ENCODE data around the gene PAPOLG. TPM values are rescaled to one million over a fixed set of nuclear protein-coding genes. Genes with fewer than 3 reads are reported as not detected.

The PAPOLG gene
- total and polyA plus RNA-seq, 9 of the 15 experiments (the other 6 are each of a cell fraction or from before 2014, with no cell fraction given) = 3.9 to 16.3 (median 10.0) TPM

- ATAC-seq (peak; percentile 18; the same call in 2 of the 3 replicates), FAIRE-seq (no peak), DNase-seq (ENCODE audit: extremely low read depth in 1 of 4, low spot score in 3 of 4) (no peak)
- intact Hi-C loops (cut with micrococcal nuclease) (no loop called here), in situ Hi-C loops (cut with MboI) (no loop called here)
- Histone ChIP-seq H3K9me3 (replicated peaks; ENCODE audit: control insufficient read depth, insufficient read depth, low read depth, low read length) (no peaks in the 10 kb centered on the region), H3K79me2 (ENCODE audit: control insufficient read depth, insufficient read depth, low read length) (no peaks in the 10 kb centered on the region), H3K4me3 (no peak overlapping the region), H3K36me3 (ENCODE audit: control insufficient read depth, insufficient read depth, low read length) (no peaks in the 10 kb centered on the region), H4K20me1 (replicated peaks; ENCODE audit: control insufficient read depth, insufficient read depth, low read length) (no peaks in the 10 kb centered on the region), H3K9me1 (ENCODE audit: control insufficient read depth, insufficient read depth, low read length) (no peaks in the 10 kb centered on the region), H3K27ac (ENCODE audit: extremely low read depth, low read depth, low read length) (no peak overlapping the region), H3K27me3 (ENCODE audit: control insufficient read depth in 2 of 2, insufficient read depth in 2 of 2, low read length in 2 of 2) (peaks cover 14 to 21% of the 10 kb centered on the region in 2 experiments; a peak in 4 of 5 replicates), H2AFZ (ENCODE audit: low read depth, low read length) (peak overlapping the region; percentile 20), H3K4me1 (replicated peaks in 1 of 2; ENCODE audit: control insufficient read depth in 2 of 2, insufficient read depth in 2 of 2, low read length in 2 of 2) (peaks cover 0 to 2% of the 10 kb centered on the region in 2 experiments; a peak in 2 of 5 replicates), H3K9ac (ENCODE audit: insufficient read depth in 1 of 2, low read depth in 2 of 2, low read length in 2 of 2) (no peak overlapping the region), H3K4me2 (ENCODE audit: insufficient read depth, low read length) (no peak overlapping the region)
- no TSS peak for BruUV-seq (replicated peaks)
- POLR2A ChIA-PET = interaction anchor here (0.8 to 2.0 kb wide), 3 partner anchors 9 to 37 kb away, joined by 3 to 7 read pairs (median 5); no protein-coding TSS in a partner anchor
- 38% methylated on average over 15 of the region's 15 CpGs for WGBS (ENCODE audit: insufficient coverage, low coverage, missing lambda C conversion rate)
- TF ChIP-seq ZNF354B (CRISPR knock-in tag; IDR thresholded peaks at IDR 0.05) = no peak
- TF ChIP-seq L3MBTL2 (IDR thresholded peaks at IDR 0.05) = peak; percentile 35; the same call in 1 of the 2 replicates
- CTCF ChIA-PET (ENCODE audit: low intra/inter-chr PET ratio) = interaction anchor here (0.7 kb wide), 1 partner anchor 179 kb away, joined by 3 read pairs; no protein-coding TSS in a partner anchor
Observed at GRCh38 chr2:60819155-60819862, 63.2 kb downstream of the PAPOLG start.

GRCh38 chr2:60819936-60820335 is 63.9 kb downstream of the PAPOLG start:
- no peak overlapping the region for H3K27ac ChIP-seq (ENCODE audit: extremely low read depth, low read depth, low read length)
- H3K4me2 ChIP-seq (ENCODE audit: insufficient read depth, low read length) = no peak overlapping the region
- no peak for DNase-seq (ENCODE audit: extremely low read depth in 1 of 4, low spot score in 3 of 4)
- H3K27me3 ChIP-seq (ENCODE audit: control insufficient read depth in 2 of 2, insufficient read depth in 2 of 2, low read length in 2 of 2) = peaks cover 8 to 15% of the 10 kb centered on the region in 2 experiments; a peak in 4 of 5 replicates
- no peaks in the 10 kb centered on the region for H4K20me1 ChIP-seq (replicated peaks; ENCODE audit: control insufficient read depth, insufficient read depth, low read length)
- BruUV-seq (replicated peaks) = no TSS peak
- H3K79me2 ChIP-seq (ENCODE audit: control insufficient read depth, insufficient read depth, low read length) = no peaks in the 10 kb centered on the region
- no peaks in the 10 kb centered on the region for H3K36me3 ChIP-seq (ENCODE audit: control insufficient read depth, insufficient read depth, low read length)
- WGBS (ENCODE audit: insufficient coverage, low coverage, missing lambda C conversion rate) = 51% methylated on average over 13 of the region's 13 CpGs
- H3K9ac ChIP-seq (ENCODE audit: insufficient read depth in 1 of 2, low read depth in 2 of 2, low read length in 2 of 2) = no peak overlapping the region
- in situ Hi-C loops (cut with MboI) (no loop called here), intact Hi-C loops (cut with micrococcal nuclease) (no loop called here)
- no peak overlapping the region for H3K4me3 ChIP-seq
- H3K9me3 ChIP-seq (replicated peaks; ENCODE audit: control insufficient read depth, insufficient read depth, low read depth, low read length) = no peaks in the 10 kb centered on the region
- ChIA-PET CTCF (ENCODE audit: low intra/inter-chr PET ratio) (no interaction called here), POLR2A (interaction anchor here (1.3 kb wide), 1 partner anchor 8 kb away, joined by 5 read pairs; no protein-coding TSS in a partner anchor)
- H3K4me1 ChIP-seq (replicated peaks in 1 of 2; ENCODE audit: control insufficient read depth in 2 of 2, insufficient read depth in 2 of 2, low read length in 2 of 2) = peaks cover 0 to 2% of the 10 kb centered on the region in 2 experiments; a peak in 2 of 5 replicates
- FAIRE-seq = no peak
- H2AFZ ChIP-seq (ENCODE audit: low read depth, low read length) = peak overlapping the region; percentile 20; the same call in 1 of the 2 replicates
- ATAC-seq = no peak
- no peak for TF ChIP-seq SMC3 (conservative IDR thresholded peaks at IDR 0.05; ENCODE audit: insufficient read depth, low read depth, low read length)
- no peak for TF ChIP-seq ZBED1 (IDR thresholded peaks at IDR 0.05)
- TF ChIP-seq, protein P1, sequence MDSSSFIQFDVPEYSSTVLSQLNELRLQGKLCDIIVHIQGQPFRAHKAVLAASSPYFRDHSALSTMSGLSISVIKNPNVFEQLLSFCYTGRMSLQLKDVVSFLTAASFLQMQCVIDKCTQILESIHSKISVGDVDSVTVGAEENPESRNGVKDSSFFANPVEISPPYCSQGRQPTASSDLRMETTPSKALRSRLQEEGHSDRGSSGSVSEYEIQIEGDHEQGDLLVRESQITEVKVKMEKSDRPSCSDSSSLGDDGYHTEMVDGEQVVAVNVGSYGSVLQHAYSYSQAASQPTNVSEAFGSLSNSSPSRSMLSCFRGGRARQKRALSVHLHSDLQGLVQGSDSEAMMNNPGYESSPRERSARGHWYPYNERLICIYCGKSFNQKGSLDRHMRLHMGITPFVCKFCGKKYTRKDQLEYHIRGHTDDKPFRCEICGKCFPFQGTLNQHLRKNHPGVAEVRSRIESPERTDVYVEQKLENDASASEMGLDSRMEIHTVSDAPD (CRISPR knock-in tag; IDR thresholded peaks at IDR 0.05) = no peak
- TF ChIP-seq USF1 (CRISPR knock-in tag; IDR thresholded peaks at IDR 0.05) = no peak
- no peak for TF ChIP-seq CBFA2T3 (IDR thresholded peaks at IDR 0.05)
- TF ChIP-seq TCF7 (IDR thresholded peaks at IDR 0.05; ENCODE audit: borderline replicate concordance) = no peak
- H3K9me1 ChIP-seq (ENCODE audit: control insufficient read depth, insufficient read depth, low read length) = no peaks in the 10 kb centered on the region
